Vagina (tissue), 2 donors: ENCODE measurements around the gene AP2A1.

Experiments
- POLR2AphosphoS5 ChIP-seq, 2 donors: sonication (generic); formaldehyde crosslinking; IDR thresholded peaks; one replicate each; pipeline ENCODE4 v1.9.0; 2017; ENCODE audit warnings: antibody characterized with exemption in 2 of 2, mild to moderate bottlenecking in 2 of 2, low read depth in 1 of 2; ENCODE audit not compliant: insufficient read depth in 1 of 2
- TF ChIP-seq, protein P1 (sequence below), 3 experiments: fragments of 450-650 bp in 2 of 3; fragments of 200-600 bp in 1 of 3; sonication (generic) in 1 of 3; IDR thresholded peaks; one replicate each; pipeline ENCODE4 v1.5.1; 2017 to 2019; ENCODE audit warnings: antibody characterized with exemption in 3 of 3, mild to moderate bottlenecking in 2 of 3, moderate library complexity in 2 of 3

DNA sequence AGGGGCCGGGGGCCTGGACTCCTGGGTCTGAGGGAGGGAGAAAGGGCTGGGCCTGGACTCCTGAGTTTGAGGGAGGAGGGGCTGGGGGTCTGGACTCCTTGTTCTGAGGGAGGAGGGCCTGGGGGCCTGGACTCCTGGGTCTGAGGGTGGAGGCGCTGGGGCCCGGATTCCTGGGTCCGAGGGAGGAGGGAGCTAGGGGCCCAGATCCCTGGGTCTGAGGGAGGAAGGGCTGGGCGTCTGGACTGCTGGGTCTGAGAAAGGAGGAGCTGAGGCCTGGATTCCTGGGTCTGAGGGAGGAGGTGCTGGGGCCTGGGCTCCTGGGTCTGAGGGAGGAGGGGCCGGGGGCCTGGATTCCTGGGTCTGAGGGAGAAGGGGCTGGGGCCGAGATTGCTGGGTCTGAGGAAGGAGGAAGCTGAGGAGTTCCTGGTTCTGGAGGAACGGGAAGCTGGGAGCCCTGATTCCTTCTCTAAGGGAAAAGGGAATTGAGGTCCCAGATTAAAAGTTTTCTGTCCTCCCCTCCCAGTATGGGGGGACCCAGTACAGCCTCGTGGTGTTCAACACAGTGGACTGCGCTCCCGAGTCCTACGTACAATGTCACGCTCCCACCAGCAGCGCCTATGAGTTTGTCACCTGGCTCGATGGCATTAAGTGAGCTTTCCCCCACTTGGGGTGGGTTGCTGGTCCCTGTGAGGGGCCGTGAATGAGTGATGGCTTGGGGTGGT is 52.0 kb downstream of the AP2A1 start:
- TF ChIP-seq, protein P1, sequence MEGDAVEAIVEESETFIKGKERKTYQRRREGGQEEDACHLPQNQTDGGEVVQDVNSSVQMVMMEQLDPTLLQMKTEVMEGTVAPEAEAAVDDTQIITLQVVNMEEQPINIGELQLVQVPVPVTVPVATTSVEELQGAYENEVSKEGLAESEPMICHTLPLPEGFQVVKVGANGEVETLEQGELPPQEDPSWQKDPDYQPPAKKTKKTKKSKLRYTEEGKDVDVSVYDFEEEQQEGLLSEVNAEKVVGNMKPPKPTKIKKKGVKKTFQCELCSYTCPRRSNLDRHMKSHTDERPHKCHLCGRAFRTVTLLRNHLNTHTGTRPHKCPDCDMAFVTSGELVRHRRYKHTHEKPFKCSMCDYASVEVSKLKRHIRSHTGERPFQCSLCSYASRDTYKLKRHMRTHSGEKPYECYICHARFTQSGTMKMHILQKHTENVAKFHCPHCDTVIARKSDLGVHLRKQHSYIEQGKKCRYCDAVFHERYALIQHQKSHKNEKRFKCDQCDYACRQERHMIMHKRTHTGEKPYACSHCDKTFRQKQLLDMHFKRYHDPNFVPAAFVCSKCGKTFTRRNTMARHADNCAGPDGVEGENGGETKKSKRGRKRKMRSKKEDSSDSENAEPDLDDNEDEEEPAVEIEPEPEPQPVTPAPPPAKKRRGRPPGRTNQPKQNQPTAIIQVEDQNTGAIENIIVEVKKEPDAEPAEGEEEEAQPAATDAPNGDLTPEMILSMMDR (IDR thresholded peaks at IDR 0.05) = no peak
- no peak for TF ChIP-seq POLR2AphosphoS5 (IDR thresholded peaks at IDR 0.05; ENCODE audit: insufficient read depth in 1 of 2, low read depth in 1 of 2)
